Activated naive CD8-positive, alpha-beta T cell treated with anti-CD3 and anti-CD28 coated beads, Interleukin-2, amount 50 U/mL, for 24 hours (primary cell): ENCODE results near the gene GATAD2A.
"Not testable (repeated sequence)": the region's sequence is repeated elsewhere in the genome, so short reads cannot be mapped to it uniquely, and the experiment has no call there.

Source experiments
- ATAC-seq: fragments of 150-1000 bp; cut with Tn5 transposase; one replicate; pipeline ENCODE4 v1.10.0; 2021
- DNase-seq: peaks from one replicate; pipeline ENCODE4 v3.0.0; 2021
- H3K27ac Mint-ChIP-seq: one replicate; pipeline ENCODE4 v1.8.0; 2021; ENCODE audit warnings: mild to moderate bottlenecking, mixed read lengths
- H3K27me3 Mint-ChIP-seq: one replicate; pipeline ENCODE4 v1.8.0; 2021; ENCODE audit warnings: mixed read lengths
- H3K36me3 Mint-ChIP-seq: one replicate; pipeline ENCODE4 v1.8.0; 2021; ENCODE audit warnings: low read depth, mixed read lengths
- H3K4me1 Mint-ChIP-seq: one replicate; pipeline ENCODE4 v1.8.0; 2021; ENCODE audit warnings: mixed read lengths
- H3K4me3 Mint-ChIP-seq: one replicate; pipeline ENCODE4 v1.8.0; 2021; ENCODE audit warnings: mild to moderate bottlenecking, moderate library complexity, mixed read lengths
- H3K9me3 Mint-ChIP-seq: one replicate; pipeline ENCODE4 v1.8.0; 2021; ENCODE audit warnings: mixed read lengths

Gene GATAD2A, protein sequence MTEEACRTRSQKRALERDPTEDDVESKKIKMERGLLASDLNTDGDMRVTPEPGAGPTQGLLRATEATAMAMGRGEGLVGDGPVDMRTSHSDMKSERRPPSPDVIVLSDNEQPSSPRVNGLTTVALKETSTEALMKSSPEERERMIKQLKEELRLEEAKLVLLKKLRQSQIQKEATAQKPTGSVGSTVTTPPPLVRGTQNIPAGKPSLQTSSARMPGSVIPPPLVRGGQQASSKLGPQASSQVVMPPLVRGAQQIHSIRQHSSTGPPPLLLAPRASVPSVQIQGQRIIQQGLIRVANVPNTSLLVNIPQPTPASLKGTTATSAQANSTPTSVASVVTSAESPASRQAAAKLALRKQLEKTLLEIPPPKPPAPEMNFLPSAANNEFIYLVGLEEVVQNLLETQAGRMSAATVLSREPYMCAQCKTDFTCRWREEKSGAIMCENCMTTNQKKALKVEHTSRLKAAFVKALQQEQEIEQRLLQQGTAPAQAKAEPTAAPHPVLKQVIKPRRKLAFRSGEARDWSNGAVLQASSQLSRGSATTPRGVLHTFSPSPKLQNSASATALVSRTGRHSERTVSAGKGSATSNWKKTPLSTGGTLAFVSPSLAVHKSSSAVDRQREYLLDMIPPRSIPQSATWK

GRCh38 chr19:19404879-19405860 lies at the start of gene GATAD2A:
TSS of gene GATAD2A (plus strand) at chr19:19405675. CDS start at chr19:19465346, 59,671 bp downstream.
- peak; percentile 94 for DNase-seq
- H3K27me3 Mint-ChIP-seq, result no peaks in the 10 kb centered on the region
- H3K4me3 Mint-ChIP-seq, result peak within 1 kb of the TSS; percentile 92
- H3K36me3 Mint-ChIP-seq, result peaks cover 9% of the 10 kb centered on the region
- H3K9me3 Mint-ChIP-seq, result no peaks in the 10 kb centered on the region
- peaks cover 67% of the 10 kb centered on the region for H3K4me1 Mint-ChIP-seq
- ATAC-seq, result peak; percentile 74
- peak within 1 kb of the TSS; percentile 89 for H3K27ac Mint-ChIP-seq

- no peak overlapping the region for H3K4me3 Mint-ChIP-seq
- H3K36me3 Mint-ChIP-seq, result peaks cover 7% of the 10 kb centered on the region
- no peak overlapping the region for H3K27ac Mint-ChIP-seq
- H3K27me3 Mint-ChIP-seq, result no peaks in the 10 kb centered on the region
- no peaks in the 10 kb centered on the region for H3K9me3 Mint-ChIP-seq
- peaks cover 10% of the 10 kb centered on the region for H3K4me1 Mint-ChIP-seq
- no peak for DNase-seq
- ATAC-seq, result no peak
Observed at GRCh38 chr19:19356500-19356899, 49.0 kb upstream of the GATAD2A start.

GRCh38 chr19:19356901-19357566 lies 48.4 kb upstream of the GATAD2A start:
- H3K27ac Mint-ChIP-seq, result peak overlapping the region; percentile 29
- ATAC-seq (no peak), DNase-seq (no peak)
- H3K9me3 Mint-ChIP-seq, result no peaks in the 10 kb centered on the region
- H3K4me3 Mint-ChIP-seq, result no peak overlapping the region
- peaks cover 7% of the 10 kb centered on the region for H3K36me3 Mint-ChIP-seq
- H3K4me1 Mint-ChIP-seq, result peaks cover 12% of the 10 kb centered on the region
- H3K27me3 Mint-ChIP-seq, result no peaks in the 10 kb centered on the region

- peaks cover 24% of the 10 kb centered on the region for H3K4me1 Mint-ChIP-seq
- peak; percentile 79 for DNase-seq
- peak overlapping the region; percentile 11 for H3K4me3 Mint-ChIP-seq
- no peaks in the 10 kb centered on the region for H3K27me3 Mint-ChIP-seq
- peaks cover 3% of the 10 kb centered on the region for H3K36me3 Mint-ChIP-seq
- peak overlapping the region; percentile 22 for H3K27ac Mint-ChIP-seq
- ATAC-seq, result peak; percentile 79
- no peaks in the 10 kb centered on the region for H3K9me3 Mint-ChIP-seq
Observed at GRCh38 chr19:19361075-19361594, 44.3 kb upstream of the GATAD2A start.

GRCh38 chr19:19362075-19362474 lies 43.4 kb upstream of the GATAD2A start:
- Mint-ChIP-seq H3K4me3 (no peak overlapping the region), H3K36me3 (peaks cover 3% of the 10 kb centered on the region), H3K27ac (no peak overlapping the region), H3K9me3 (no peaks in the 10 kb centered on the region), H3K4me1 (peaks cover 30% of the 10 kb centered on the region), H3K27me3 (no peaks in the 10 kb centered on the region)
- no peak for ATAC-seq
- DNase-seq, result no peak

DNA sequence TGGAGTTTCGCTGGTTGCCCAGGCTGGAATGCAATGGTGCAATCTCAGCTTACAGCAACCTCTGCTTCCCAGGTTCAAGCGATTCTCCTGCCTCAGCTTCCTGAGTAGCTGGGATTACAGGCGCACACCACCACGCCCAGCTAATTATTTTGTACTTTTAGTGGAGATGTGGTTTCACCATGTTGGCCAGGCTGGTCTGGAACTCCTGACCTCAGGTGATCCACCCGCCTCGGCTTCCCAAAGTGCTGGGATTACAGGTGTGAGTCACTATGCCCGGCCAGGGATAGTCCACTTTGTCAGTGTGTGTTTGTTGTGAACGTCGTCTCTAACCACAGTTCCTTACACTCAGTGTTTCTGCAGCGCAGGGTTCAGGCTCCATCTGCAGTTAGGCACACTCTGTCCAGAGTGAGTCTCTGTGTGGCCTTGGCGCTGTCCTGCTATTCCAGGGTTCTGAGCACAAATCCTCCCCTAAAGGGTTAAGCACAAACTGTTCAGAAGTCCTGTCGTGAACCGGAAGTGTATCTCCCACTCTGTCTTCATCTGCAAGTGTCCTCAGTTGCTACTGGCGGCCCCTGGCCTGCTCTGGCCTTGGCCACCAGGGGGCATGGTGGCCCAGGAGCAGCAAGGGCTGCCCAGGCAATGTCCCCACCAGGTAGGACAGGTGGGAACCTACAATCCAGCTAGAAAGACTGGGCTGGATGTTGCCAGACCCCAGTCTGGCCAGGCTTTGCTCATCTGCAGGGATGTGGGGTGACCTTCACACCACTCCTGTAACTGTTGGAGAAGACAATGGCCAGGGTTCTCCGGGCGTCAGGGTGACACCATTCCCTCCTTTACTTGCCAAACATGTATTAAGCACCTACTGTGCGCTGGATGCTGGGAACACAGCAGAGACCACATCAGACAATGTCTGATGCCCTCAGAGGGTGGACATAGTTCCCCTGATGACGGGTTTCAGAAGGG lies 38.8 kb upstream of the GATAD2A start:
- Mint-ChIP-seq H3K27me3 (no peaks in the 10 kb centered on the region), H3K4me3 (no peak overlapping the region), H3K36me3 (no peaks in the 10 kb centered on the region), H3K27ac (peak overlapping the region; percentile 70), H3K9me3 (no peaks in the 10 kb centered on the region), H3K4me1 (peaks cover 21% of the 10 kb centered on the region)
- DNase-seq (peak; percentile 75), ATAC-seq (peak; percentile 95)

- Mint-ChIP-seq H3K4me3 (no peak overlapping the region), H3K36me3 (no peaks in the 10 kb centered on the region), H3K27me3 (no peaks in the 10 kb centered on the region), H3K4me1 (peaks cover 25% of the 10 kb centered on the region), H3K9me3 (no peaks in the 10 kb centered on the region), H3K27ac (no peak overlapping the region)
- DNase-seq (no peak), ATAC-seq (no peak)
Observed at GRCh38 chr19:19368087-19368486, 37.4 kb upstream of the GATAD2A start.

DNA sequence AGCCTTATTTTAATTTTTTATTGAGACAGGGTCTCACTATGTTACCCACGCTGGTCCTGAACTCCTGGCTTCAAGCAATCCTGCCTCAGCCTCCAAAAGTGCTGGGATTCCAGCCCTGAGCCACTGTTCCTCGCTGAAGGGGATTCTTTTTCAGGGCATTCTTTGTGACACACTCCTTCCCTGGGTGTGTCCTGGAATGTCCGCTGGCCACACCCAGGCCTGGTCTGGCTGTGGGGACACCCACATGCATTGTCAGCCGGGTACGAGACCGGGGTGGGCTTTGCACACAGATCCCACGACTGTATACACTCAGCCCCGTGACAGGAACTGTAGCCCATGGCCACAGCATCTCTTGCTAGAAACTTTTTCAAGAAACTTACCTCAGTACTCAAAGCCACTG lies 34.4 kb upstream of the GATAD2A start:
- ATAC-seq, result no peak
- no peak overlapping the region for H3K4me3 Mint-ChIP-seq

DNA sequence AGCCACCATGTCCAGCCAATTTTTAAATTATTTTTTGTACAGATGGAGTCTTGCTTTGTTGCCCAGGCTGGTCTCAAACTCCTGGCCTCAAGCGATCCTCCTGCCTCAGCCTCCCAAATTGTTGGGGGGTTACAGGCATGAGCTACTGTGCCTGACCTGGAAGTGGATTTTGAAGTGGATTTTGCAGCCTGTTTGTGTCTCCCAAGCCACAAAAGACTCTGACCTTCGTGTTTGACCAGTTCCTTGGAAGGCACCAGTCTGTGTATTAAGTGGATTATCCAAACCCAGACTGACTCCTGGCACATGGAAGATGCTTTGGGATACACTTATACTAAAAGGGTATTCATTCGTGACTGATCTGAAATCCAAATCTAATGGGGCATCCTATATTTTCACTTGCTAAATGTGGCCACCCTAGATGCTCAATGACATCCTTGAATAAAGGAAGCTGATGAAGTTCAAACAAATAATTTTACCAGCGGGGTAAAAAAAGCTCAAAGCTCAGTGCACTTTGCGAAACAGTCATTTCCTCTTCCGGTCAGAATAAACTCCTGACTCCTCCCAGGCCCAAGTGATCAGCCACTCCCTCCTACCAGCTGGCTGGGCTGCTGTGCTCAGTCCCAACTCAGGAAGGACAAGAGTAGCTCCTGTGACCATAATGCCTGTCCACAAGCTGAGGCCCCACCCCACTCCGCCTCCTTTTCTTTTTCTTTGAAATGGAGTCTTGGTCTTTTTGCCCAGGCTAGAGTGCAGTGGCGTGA lies 32.6 kb upstream of the GATAD2A start:
- Mint-ChIP-seq H3K27me3 (no peaks in the 10 kb centered on the region), H3K9me3 (no peaks in the 10 kb centered on the region), H3K4me3 (peak overlapping the region; percentile 36), H3K36me3 (no peaks in the 10 kb centered on the region), H3K27ac (peak overlapping the region; percentile 80), H3K4me1 (peaks cover 12% of the 10 kb centered on the region)
- DNase-seq (peak; percentile 44), ATAC-seq (peak; percentile 86)

More for the DNA sequence above, 34.4 kb upstream of the GATAD2A start:
- Mint-ChIP-seq H3K9me3 (no peaks in the 10 kb centered on the region), H3K4me1 (peaks cover 19% of the 10 kb centered on the region), H3K27me3 (no peaks in the 10 kb centered on the region), H3K27ac (no peak overlapping the region), H3K36me3 (no peaks in the 10 kb centered on the region)
- no peak for DNase-seq

DNA sequence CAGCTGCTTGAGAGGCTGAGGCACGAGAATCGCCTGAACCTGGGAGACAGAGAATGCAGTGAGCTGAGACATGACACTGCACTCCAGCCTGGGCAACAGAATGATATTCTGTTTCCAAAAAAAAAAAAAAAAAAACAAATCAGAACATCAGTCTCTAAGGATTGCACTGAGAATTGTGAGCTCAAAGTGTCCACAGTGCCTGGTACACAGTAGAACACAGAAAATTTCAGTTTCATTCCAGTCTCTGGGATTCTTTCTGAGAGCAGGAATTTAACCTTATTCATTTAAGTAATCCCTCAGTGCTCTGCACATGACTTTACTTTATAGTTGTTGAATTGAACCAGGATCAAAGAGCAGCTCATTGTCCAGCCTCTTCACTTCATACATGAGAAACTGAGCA lies 25.9 kb upstream of the GATAD2A start:
- DNase-seq (no peak), ATAC-seq (no peak)
- Mint-ChIP-seq H3K36me3 (no peaks in the 10 kb centered on the region), H3K27me3 (no peaks in the 10 kb centered on the region), H3K9me3 (no peaks in the 10 kb centered on the region), H3K4me1 (no peaks in the 10 kb centered on the region), H3K4me3 (no peak overlapping the region), H3K27ac (no peak overlapping the region)

DNA sequence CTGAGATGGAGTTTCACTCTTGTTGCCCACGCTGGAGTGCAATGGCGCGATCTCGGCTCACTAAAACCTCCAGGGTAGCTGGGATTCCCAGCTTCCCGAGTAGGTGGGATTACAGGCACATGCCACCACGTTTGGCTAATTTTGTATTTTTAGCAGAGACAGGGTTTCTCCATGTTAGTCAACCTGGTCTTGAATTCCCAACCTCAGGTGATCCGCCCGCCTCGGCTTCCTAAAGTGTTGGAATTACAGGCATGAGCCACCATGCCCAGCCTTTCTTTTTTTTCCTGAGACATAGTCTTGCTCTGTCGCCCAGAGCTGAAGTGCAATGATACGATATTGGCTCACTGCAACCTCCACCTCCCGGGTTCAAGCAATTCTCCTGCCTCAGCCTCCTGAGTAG lies 25.2 kb upstream of the GATAD2A start:
- H3K4me3 Mint-ChIP-seq, H3K9me3 Mint-ChIP-seq, DNase-seq, H3K36me3 Mint-ChIP-seq, ATAC-seq, H3K27me3 Mint-ChIP-seq, H3K4me1 Mint-ChIP-seq, H3K27ac Mint-ChIP-seq: not testable (repeated sequence)

DNA sequence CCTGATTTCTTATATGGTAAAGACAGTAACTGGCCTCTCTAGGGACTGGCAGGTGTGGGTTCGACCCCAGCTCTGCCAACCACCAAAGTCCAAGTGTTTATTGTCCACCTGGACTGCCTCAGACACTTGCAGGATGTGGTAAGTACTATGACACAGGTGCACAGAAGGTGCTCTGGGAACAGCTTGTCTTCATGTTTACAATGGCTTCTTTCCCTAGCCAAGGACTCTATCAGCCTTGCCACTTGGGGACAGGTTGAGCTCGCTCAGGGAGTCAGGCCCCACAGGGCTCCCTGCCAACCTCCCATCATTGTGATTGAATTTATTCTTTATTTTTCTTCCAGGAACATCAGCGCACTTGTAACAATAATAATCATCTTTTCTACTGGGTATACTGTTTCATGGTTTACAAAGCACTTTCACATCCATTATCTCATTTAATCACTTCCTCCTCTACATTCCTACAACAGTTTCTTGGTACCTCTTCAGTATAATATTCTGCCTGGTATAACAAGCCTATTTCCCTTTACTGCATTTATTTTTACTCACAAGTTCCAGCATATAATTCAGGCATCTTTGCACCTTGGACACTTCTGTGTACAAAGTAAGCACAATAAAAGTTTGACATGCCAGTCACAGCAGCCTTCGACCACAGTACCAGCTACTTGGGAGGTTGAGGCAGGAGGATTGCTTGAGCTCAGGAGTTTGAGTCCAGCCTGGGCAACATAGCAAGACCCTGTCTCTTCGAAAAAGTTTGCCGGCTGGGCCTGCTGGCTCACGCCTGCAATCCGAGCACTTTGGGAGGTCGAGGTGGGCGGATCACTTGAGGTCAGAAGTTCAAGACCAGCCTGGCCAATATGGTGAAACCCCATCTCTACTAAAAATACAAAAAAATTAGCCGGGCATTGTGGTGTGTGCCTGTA lies 24.2 kb upstream of the GATAD2A start:
- H3K36me3 Mint-ChIP-seq, result no peaks in the 10 kb centered on the region
- H3K27me3 Mint-ChIP-seq, result no peaks in the 10 kb centered on the region
- no peaks in the 10 kb centered on the region for H3K4me1 Mint-ChIP-seq
- H3K4me3 Mint-ChIP-seq, result no peak overlapping the region
- H3K9me3 Mint-ChIP-seq, result no peaks in the 10 kb centered on the region
- no peak for DNase-seq
- H3K27ac Mint-ChIP-seq, result no peak overlapping the region
- no peak for ATAC-seq
